Fibroblast of skin of right quadriceps (primary cell): ENCODE measurements around the gene VEGFA.

Experiments
- DNase-seq: peaks from one replicate; pipeline ENCODE4 v3.0.0-alpha.2; 2013

VEGFA gene

DNA sequence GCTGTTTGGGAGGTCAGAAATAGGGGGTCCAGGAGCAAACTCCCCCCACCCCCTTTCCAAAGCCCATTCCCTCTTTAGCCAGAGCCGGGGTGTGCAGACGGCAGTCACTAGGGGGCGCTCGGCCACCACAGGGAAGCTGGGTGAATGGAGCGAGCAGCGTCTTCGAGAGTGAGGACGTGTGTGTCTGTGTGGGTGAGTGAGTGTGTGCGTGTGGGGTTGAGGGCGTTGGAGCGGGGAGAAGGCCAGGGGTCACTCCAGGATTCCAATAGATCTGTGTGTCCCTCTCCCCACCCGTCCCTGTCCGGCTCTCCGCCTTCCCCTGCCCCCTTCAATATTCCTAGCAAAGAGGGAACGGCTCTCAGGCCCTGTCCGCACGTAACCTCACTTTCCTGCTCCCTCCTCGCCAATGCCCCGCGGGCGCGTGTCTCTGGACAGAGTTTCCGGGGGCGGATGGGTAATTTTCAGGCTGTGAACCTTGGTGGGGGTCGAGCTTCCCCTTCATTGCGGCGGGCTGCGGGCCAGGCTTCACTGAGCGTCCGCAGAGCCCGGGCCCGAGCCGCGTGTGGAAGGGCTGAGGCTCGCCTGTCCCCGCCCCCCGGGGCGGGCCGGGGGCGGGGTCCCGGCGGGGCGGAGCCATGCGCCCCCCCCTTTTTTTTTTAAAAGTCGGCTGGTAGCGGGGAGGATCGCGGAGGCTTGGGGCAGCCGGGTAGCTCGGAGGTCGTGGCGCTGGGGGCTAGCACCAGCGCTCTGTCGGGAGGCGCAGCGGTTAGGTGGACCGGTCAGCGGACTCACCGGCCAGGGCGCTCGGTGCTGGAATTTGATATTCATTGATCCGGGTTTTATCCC is at the start of gene VEGFA:
VEGFA (plus strand) TSS at position 686 of the 846 bp plus-strand sequence.
- DNase-seq, result peak; percentile 91

DNA sequence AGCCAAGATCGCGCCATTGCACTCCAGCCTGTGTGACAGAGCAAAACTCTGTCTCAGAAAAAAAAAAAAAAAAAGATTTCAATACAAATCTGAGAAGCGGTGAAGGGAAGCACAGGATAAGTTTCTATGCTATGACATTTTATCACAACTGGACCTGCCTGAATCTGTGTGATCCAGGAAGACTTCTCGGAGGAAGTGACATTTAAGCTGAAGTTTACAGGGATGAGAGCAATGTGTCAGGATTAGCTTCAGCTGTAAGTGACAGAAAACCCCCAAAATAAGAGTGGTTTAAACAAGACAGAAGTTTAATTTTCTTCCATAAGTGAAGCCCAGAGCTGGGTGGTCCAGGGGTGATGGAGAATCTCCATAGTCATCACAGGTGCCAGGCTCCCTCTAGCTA is 49.0 kb upstream of the VEGFA start:
- DNase-seq, result no peak

DNA sequence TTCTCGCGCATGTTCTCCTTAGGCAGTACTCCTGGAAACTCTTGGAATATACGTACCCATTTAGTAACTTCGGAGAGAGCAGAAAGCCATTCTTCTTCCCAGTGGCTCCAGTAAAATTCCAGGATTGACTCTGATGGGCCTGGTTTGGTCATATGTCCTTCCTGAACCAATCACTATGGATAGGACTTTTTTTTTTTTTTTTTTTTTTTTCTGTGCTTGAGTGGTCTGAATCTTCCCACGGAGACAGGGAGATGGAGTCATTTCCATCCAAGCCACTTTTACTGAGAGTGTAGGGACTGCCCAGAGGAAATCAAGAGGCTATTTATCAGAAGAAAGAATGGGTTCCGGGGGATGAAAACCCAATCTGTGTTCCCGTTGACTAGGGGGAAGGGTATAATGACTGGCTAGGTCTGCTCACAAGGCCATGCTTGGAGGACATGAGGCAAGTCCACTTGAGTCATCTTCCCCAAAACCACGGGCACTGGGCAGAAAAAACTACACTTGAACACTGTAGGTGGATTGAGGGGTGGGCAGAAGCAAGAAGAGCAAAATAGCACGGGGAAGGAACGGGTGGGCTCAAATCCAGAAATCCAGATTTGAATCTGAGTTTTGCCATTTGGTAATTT is 47.0 kb upstream of the VEGFA start:
- no peak for DNase-seq

DNA sequence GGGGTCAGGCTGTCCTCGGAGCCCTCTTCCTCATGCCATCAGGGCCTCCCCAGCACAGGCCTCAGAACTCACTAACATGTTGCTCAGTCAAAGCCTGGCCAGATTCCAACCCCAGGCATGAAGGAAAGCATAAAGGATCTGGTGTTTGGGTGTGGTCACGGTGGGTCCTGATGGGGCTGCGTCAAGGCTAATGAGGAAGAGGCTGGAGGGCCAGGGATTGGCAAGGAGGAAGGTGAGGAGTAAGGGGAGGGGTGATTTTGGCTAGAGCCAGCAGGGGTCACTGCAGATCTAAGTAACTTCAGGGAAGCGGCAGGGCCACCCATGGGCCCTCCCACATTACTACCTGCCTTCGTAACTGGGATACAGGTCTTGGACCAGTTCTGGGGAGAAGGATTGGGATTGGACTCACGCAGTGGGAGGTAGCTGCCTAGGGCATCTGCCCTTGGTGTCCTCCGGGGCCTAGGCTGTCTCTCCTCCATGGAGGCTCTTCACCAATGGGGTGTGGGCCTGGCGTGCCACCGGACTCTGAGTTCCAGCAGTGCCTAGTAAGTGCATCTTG is 46.2 kb upstream of the VEGFA start:
- DNase-seq, result peak; percentile 66

DNA sequence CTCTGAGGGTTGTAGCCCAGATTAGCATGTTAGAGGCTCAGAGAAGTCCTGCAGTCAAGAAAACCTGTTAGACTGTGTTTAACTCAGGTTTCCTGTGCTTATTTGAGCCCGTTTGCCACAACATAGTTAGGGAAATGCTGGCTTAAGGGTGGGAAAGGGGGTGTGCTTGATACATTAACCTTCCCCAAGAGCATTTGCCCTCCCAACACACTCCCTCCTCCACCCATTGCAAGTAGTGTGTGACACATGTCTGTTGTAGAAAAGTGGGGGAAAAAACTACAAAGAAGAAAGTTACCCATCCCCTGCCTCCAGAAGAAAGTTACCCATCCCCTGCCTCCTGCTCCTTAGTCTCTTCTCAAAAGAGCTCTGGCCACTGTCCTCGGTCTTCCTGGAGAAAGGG is 45.7 kb upstream of the VEGFA start:
- DNase-seq, result no peak

DNA sequence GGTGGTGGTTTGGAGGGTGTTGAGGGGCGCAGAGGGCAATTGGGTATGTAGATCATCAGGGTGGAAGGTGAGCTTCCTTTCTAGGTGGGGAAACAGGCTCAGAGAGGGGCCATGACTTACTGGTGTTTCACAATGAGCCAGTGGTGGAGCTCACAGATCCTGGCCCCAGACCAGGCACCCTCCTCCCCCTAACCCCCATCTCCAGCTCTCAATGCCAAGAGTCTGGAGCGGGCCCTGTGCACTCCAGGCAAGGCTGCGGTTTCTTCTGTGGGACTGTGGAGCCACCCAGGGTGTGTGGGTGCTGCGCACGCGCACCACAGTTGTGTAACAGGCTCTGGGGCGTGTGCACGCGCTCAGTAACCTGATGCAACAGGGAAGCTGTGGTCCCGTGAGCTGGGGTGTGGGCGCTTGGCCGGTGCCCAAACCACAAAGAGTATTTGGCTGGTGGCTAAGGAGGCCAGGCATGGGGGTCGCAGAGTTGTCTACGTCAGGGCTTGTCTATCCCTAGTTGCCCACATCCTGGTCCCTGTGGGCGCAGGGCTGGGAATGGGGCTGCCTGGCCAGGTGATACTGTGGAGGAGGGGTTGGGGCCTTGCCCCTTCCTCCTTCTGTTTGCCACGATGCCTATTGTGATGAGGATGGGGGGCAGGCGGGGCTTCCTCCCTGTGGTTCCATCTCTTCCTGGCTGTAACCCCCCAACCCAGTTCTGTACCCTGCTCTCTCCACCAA is 44.9 kb upstream of the VEGFA start:
- peak; percentile 98 for DNase-seq

DNA sequence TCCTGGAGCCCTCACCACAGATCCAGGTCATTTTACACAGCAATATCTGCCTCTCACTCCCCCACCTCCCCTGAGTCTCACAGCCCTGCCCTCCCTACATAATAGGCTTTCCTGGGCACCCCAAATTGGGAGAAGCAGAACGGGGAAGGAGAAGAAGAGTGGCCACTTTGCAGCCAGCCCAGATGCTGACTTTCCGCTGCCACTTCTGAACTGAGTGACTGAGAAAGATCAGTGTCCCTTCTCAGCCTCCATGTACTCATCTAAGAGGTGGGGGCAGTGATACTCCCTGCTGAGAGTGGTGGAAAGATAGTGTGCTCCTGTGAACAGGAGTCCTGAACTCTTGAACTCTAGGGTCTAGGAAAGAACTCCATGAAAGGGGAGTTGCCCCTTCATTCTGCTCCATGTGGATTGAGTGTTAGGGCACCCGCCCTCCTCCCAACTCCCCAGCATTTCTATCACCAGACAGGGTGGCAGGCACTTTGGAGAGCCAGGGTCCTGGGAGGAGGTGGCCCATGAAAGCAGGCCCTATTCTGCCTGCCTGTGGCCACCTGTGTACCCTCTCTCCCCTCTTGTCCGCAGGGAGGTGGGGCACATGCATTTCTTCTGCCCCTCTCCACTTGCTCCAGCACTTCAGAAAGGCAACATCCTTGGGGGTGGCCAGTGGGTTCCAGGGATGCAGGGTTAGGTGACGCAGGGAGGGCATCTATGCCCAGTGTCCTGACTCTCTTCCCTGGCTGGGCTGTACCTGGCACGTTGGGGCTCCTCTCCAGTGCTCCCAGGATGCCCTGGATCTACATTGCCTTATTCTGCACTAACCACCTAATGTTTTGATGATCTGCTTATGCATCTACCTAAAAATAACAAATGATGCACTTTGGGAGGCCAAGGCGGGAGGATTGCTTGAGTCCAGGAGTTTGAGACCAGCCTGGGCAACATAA is 44.1 kb upstream of the VEGFA start:
- no peak for DNase-seq

DNA sequence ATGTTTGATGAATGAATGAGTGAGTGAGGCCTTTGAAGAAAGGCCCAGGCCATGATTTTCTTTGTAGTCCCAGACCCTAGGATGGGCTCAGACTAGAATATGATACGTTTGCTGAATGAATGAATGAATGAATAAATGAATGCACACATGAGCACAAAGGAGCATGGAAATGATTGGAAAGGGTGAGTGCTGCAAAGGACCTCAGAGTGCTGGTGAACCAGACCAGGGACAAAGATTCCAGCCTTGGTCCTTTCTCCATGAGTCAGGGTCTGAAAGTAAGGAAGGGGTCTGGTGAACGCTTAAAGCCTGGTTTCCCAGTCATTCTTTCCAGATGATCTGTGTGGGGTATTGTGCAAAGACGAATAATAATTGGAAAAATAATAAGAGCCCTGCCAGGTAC is 42.4 kb upstream of the VEGFA start:
- DNase-seq, result no peak

DNA sequence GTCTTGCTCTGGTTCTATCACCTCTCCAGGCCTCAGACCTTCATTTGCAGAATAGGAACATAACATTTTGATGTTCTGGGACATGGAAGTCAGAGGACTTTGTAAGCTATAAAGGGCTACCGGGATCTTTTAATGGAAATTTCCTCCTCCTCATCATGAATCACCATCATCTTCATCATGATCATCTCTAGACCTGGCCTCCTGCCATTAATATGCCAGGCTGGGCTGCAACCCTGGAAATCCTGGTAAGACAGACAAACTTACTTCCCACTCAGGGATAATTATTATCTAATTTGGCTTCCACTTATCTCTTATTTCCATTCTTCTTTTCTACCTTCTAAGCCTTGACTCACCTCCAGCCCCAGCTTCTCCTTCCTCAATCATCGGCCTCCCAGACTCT is 41.4 kb upstream of the VEGFA start:
- no peak for DNase-seq

DNA sequence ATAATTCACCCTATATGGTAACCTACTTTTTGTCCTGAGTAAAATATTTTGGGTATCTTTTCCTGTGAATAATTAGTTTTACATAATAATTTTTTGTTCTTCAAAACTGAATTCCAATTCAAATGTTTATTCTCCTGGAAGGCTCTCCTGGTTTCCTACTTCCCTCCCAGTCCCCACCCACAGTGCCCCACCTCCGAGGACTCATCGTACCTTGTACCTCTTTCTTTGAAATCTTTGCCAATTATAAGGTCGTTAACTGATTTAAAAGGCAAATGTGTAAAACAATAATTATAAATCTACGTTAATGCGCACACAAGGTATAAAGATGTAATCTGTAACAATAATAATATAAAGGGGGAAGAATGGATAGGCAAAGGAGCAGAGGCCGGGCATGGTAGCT is 40.5 kb upstream of the VEGFA start:
- DNase-seq, result no peak

DNA sequence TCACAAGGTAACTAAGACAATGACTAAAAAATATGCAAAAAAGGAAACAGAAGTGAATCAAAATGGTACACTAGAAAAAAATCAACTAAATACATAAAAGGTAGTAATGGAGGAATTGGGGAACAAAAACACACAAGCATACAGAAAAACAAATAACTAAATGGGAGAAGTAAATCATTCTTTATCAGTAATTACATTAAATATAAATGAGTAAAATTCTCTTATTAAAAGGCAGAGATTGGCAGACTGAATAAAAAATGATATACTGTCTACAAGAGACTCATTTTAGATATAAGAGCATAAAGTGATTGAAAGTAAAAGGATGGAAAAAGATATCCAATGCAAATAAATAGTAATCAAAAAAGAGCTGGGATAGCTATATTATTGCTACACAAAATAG is 39.4 kb upstream of the VEGFA start:
- no peak for DNase-seq

DNA sequence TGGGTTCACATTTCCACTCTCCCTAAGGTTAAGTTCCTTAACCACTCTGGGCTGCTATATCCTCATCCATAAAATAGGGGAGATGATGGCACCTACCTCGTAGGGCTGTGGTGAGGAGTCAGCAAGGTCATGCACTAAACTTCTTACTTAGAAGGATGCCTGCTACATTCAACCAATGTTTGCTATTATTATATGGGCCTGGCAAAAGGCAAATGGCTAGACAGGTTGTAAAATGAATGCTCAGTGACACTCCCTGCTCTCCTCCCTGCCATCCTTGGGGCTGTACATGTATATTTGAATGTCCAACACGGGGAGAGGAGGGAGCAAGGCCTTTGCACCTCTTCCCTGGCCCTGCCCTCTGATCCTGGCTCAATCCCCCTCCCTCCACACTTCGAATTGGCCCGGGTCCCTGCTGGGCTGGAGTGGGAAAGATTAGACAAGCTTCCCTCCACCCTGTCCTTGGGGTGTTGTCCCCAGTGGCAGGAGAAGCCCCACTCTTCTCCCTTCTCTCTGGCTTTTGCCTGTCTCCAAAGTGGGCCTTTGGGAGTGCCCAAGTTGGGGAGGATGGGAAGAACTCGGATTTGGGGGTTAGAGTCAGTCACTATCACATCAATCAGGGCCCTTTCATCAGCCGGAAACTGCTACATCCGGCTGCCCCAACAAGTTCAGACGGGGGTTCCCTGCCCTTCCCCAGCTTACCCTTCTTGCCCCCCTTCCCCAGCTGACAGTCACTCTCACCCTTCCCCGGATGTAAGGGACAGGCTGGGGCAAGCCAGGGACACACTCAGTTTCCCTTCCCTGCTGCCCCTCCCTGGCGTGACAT is 36.3 kb upstream of the VEGFA start:
- no peak for DNase-seq

DNA sequence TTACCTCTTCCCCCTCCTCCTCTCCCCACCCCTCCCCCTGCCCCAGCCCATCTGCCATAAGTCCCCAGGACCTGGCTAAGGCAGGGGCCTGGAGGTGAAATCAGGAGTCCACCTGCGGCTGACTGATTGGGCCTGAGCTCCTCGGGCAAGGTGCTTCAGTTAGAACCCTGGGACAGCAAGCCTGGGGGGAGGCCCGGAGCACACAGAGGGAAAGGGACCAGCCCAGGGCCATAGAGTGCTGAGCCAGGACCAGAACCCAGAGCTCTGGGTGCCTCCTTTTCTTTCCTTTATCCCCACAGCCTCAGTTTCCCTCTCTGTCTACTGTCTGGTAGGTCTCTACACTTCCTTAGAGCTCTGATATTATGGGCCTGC is 35.7 kb upstream of the VEGFA start:
- no peak for DNase-seq

DNA sequence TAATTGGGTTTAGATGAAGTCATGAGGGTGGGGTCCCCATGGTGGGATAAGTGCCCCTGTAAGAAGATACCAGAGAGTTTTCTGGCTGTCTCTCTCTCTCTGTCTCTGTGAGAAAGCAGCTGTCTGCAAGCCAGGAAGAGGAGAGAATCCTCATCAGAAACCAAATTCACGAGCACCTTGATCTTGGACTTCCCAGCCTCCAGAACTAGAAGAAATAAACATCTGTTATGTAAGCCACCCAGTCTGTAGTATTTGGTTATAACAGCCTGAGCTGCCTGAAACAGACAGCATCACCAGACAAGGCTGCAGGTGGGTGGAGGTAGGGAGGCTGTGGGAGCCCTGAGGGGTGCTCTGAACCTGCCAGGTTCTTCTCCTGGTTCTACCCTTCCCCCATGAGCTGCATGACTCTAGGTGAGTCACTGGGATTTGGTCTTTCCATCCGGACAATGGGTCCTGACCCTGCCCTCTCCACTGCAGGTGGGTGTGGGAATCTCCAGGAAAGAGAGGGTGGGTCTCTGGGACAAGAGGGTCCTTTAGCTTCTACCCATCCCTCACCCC is 34.3 kb upstream of the VEGFA start:
- no peak for DNase-seq

DNA sequence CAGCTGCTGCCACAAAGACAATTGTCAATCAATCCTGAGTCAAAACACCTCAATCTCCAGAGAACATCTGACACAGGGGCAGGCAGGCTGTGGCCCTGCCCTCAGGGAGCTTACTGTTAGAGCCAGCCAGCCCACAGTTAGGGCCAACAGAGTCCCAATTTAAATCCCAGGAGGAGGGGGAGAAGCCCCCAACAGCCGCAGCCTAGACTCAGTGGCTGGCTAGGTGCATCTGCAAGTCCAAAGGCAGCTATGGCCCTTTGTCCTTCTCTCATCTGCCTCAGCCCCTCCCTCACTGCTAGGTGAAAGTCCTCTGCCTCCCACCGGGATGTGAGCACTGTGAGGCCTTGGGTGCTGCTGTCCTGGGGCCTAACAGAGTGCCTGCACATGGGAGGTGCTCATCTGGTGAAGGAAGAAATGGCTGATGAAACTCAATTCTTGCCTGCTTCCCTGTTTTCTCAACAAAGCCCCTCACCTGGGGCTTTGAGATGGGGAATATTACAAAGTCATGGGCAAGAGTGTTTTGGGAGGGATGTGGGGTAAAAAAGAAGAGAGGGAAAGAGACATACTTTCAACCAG is 33.7 kb upstream of the VEGFA start:
- DNase-seq, result no peak

DNA sequence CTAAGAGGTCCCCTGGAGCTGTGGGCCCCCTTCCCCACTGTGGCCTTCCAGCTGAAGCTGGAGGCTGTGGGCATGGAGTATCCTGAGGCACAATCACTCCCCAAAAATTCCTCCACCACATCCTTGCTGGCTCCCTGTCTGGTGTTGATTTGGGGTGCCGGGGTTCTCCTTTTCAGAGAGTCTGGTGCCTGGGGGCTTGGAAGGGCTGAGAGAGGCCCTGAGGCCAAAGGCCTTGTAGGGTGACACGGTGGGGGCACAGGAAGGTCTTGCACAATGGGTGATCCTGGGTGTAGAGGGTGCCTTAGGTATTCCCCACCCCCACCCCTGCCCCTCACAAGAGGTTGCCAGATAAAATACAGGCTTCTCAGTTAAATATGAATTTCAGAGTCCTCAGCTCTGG is 33.2 kb upstream of the VEGFA start:
- no peak for DNase-seq

DNA sequence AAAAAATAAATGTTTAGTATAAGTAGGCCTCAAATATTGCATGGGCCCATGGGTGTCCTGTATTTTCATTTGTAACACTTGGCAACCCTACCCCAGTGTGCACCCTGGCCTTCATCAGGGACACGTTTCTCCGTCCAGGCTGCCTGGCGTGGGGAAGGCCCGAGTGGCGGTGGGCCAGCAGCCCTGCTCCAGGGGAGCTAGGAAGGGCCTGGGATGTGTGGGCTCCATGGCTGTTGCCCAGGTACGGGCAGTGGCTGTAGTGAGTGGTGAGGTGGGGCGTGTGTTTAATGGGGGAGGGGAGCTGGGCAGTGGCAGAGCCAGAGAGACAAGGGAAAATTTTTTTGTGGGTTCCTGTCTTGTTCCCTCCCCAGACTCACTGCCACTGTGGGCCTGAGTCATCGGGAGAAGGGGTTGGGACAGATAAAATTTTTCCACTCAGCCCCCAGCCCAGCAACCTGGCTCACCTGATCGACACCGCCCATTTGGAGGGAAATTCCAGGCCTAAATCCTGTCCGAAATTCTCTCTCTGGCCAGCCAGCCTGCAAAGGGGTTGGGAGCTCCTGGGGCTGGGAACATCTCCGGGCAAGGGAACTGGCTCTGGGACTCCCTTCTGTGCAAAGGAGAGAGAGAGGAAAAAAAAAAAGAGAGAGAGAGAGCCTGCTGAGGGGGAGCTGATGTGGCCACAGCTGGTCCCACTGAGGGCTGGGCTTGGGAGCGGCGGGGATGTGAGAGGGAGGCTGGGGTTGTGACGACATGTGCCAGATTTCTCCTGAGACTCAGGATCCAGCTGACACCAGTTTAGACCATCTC is 32.5 kb upstream of the VEGFA start:
- peak; percentile 57 for DNase-seq

DNA sequence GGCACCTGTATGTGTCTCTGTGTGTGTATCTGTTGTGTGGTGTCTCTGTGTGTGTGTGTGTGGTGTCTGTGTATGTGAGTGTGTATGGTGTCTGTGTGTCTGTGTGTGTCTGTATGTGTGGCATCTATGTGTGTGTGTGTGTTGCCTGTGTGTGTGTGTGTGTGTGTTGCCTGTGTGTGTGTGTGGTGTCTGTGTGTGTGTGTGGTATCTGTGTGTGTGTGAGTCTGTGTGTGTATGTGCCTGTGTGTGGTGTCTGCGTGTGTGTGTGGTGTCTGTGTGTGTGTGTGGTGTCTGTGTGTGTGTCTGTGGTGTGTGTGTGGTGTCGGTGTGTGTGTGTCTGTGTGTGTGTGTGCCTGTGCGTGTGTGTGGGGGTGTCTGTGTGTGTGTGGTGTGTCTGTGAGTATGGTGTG is 31.7 kb upstream of the VEGFA start:
- no peak for DNase-seq

DNA sequence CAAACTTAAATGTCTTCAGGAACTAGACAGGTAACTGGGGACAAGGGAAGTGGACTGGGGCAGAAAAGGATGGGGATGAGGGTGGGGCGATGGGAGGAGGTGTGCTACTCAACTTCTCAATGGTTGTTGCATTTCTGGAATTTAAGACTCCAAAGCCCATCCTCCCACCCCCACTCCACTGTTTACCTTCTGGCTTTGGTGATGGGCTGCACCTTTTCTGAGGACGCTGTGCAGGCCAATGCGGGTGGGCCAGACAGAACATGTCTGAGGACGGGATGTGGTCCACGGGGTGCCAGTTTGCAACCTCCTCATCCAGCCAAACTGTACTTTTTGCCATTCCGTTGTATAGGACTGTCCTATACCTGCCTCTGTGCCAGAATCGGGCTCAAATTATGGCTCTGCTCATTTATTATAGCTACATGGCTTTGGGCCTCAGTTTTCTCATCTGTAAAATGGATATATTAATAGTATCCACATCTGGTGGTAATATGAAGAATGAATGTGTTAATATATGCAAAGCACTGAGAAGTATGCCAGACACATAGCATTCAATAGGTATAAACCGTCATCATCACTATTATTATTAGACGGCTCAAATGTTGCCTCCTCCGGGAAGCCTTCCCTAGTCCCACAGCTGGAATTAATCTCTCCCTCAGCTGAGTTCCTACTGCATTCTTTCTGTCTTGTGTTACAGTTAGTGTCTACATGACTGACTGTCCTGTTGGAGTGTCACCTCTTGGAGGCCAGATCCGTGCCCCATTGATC is 31.0 kb upstream of the VEGFA start:
- DNase-seq, result no peak
